Mammary epithelial cell (primary cell): ENCODE data around the gene VAT1L.

Experiments
- EZH2 ChIP-seq: IDR thresholded peaks from 2 replicates; pipeline ENCODE4 v1.6.1; 2012; ENCODE audit warnings: low read length, inconsistent platforms, borderline replicate concordance
- TF ChIP-seq, protein P1 (sequence below), 2 donors: IDR thresholded peaks in 1 of 2; conservative IDR thresholded peaks in 1 of 2; 2 replicates each; pipeline ENCODE4 v1.5.1; 2011 to 2012; ENCODE audit warnings: inconsistent platforms in 2 of 2, low read length in 2 of 2, mild to moderate bottlenecking in 2 of 2, control low read depth in 1 of 2, low read depth in 1 of 2; ENCODE audit not compliant: insufficient read depth in 1 of 2; ENCODE audit errors: extremely low read depth in 1 of 2

DNA sequence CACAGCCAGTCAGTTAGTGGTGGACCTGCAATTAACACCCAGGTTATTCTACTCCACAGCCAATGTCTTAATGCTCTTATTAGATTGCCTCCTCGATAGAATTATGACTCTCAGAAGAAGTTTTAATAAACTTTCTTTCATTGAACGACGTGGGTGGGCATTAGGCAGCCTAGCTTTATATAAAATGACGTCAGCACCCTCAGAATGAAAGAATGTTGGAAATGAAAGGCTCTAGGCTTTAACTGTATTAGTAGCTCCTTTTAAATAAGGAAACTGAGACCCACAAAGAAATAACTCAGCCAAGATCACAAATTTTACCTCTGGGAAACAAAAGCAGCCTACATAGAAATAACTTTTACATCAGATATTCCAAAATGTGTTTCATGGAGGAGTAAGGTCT, 142.7 kb downstream of the VAT1L start:
- TF ChIP-seq, protein P1, sequence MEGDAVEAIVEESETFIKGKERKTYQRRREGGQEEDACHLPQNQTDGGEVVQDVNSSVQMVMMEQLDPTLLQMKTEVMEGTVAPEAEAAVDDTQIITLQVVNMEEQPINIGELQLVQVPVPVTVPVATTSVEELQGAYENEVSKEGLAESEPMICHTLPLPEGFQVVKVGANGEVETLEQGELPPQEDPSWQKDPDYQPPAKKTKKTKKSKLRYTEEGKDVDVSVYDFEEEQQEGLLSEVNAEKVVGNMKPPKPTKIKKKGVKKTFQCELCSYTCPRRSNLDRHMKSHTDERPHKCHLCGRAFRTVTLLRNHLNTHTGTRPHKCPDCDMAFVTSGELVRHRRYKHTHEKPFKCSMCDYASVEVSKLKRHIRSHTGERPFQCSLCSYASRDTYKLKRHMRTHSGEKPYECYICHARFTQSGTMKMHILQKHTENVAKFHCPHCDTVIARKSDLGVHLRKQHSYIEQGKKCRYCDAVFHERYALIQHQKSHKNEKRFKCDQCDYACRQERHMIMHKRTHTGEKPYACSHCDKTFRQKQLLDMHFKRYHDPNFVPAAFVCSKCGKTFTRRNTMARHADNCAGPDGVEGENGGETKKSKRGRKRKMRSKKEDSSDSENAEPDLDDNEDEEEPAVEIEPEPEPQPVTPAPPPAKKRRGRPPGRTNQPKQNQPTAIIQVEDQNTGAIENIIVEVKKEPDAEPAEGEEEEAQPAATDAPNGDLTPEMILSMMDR (conservative IDR thresholded peaks at IDR 0.05 in 1 of 2, IDR thresholded peaks at IDR 0.05 in 1 of 2; ENCODE audit: extremely low read depth in 1 of 2, insufficient read depth in 1 of 2, low read depth in 1 of 2, low read length in 2 of 2) = no peak
- no peak for TF ChIP-seq EZH2
